ENCODE measurements around the gene NFIC. TPM values are rescaled to one million over a fixed set of nuclear protein-coding genes. Genes with fewer than 3 reads are reported as not detected.
A peak's percentile ranks its signal among the peaks of the same experiment; 100 is the strongest.

Gene NFIC
- total and polyA plus RNA-seq, 4 donors, result 40.4 to 208 (median 49.8) TPM

DNA sequence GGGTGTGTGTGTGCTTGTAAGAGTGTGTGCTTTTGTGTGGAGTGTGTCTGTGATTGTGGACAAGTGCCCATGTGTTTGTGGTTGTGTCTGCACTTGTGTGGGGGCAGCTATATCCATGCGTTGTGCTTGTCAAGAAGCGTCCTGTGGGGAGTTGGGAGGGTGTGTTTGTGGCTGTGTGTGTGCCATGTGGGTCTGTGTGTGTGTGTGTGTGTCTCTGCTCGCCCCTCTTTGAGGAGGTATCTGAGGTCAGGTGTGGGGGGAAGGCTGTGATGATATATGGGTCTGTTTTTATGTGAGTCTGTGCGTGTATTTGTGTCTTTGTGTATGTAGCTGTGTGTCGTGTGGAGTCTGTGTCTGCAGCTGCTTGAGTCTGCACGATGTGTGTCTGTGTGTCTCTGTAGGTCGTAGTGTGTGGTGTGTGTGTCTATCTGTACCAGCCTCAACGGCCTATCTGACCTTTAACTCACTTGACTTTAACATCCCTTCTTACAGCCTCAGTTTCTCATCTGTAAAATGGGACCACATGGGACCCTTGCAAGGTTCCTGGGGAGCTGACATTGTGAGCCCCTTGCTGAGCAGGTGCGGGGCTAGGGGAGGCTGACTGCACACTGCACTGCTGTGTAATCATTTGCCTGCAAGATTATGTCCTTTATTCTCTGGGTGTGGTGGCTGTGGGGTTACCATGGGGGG is 4.0 kb upstream of the NFIC start:
- DNase-seq, result no peak
- peak overlapping the region; percentile 27 to 92 for H3K27ac ChIP-seq (ENCODE audit: low read depth in 1 of 2, low read length in 1 of 2)
- peaks cover 0 to 26% (median 10%) of the 10 kb centered on the region in 5 donors for H3K4me1 ChIP-seq (ENCODE audit: control insufficient read depth in 5 of 5, insufficient read depth in 5 of 5, low read length in 5 of 5)
- H3K9me3 ChIP-seq (ENCODE audit: control insufficient read depth in 4 of 4, insufficient read depth in 3 of 4, low read length in 3 of 4), result no peaks in the 10 kb centered on the region
- H3K9ac ChIP-seq (ENCODE audit: insufficient read depth in 1 of 2, low read length in 2 of 2), result no peak overlapping the region
- peaks cover 0 to 11% (median 0%) of the 10 kb centered on the region in 3 donors for H3K27me3 ChIP-seq (ENCODE audit: control insufficient read depth in 3 of 3, insufficient read depth in 3 of 3, low read length in 2 of 3)
- ATAC-seq (ENCODE audit: insufficient read depth, low FRiP score), result no peak
- TF ChIP-seq, protein P1, sequence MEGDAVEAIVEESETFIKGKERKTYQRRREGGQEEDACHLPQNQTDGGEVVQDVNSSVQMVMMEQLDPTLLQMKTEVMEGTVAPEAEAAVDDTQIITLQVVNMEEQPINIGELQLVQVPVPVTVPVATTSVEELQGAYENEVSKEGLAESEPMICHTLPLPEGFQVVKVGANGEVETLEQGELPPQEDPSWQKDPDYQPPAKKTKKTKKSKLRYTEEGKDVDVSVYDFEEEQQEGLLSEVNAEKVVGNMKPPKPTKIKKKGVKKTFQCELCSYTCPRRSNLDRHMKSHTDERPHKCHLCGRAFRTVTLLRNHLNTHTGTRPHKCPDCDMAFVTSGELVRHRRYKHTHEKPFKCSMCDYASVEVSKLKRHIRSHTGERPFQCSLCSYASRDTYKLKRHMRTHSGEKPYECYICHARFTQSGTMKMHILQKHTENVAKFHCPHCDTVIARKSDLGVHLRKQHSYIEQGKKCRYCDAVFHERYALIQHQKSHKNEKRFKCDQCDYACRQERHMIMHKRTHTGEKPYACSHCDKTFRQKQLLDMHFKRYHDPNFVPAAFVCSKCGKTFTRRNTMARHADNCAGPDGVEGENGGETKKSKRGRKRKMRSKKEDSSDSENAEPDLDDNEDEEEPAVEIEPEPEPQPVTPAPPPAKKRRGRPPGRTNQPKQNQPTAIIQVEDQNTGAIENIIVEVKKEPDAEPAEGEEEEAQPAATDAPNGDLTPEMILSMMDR (IDR thresholded peaks at IDR 0.05; ENCODE audit: control extremely low read depth, extremely low read depth), result no peak
- no peaks in the 10 kb centered on the region for H3K36me3 ChIP-seq (ENCODE audit: control insufficient read depth in 4 of 4, insufficient read depth in 4 of 4, low read length in 4 of 4)
- H3K4me3 ChIP-seq, result no peak overlapping the region
- WGBS, 2 donors, result 70 to 81% methylated on average over 9 of the region's 9 CpGs

DNA sequence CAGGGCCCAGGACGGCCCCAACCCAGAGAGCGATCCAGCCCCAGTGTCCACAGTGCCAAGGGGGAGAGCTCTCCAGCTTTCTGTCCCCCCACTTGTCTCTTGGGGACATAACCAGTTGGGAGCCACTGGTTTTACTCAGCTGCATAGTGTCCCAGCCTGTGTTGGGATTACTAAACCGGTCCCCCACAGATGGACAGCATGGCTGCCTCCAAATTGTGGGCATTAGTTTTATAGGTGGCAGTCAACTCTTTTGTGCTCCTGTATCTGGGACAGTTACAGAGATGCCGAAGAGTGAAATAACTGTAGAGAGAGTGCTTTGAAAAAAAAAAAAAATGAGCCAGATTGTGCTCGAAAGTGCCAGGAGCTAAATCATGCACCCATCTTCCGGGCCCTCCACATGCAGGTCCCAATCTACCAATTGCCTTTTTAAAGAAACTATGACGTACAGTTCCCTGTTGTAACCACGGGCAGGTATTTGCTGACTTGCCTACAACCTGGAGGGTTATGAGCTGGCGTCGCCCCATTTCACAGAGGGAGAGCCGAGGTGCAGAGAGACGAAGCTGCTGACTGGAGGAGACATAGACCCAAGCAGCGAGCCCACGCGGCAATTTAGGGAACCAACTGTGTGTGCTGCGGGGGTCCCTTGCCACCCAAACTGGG is 2.4 kb upstream of the NFIC start:
- no peak for DNase-seq

DNA sequence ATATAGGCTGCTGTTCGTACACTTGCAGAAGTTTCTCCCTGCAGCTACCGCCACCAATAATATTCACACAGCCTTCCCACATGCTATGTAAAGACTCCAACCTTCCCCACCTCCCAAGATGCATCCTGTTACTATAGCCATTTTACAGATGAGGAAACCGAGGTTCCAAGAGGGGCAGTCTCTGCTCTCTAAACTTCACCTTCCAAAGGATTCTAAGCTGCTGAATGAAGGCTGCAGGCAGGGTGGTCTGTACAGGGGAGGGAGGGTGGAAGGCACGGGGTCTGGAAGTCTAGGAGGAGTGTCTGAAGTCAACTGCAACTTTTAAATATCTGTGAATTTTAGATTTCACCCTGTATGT is 1.9 kb upstream of the NFIC start:
- H3K36me3 ChIP-seq (ENCODE audit: control insufficient read depth in 4 of 4, insufficient read depth in 4 of 4, low read length in 4 of 4), result no peaks in the 10 kb centered on the region
- no peak overlapping the region for H3K27ac ChIP-seq (ENCODE audit: low read depth in 1 of 2, low read length in 1 of 2)
- H3K27me3 ChIP-seq (ENCODE audit: control insufficient read depth in 3 of 3, insufficient read depth in 3 of 3, low read length in 2 of 3), result peaks cover 0 to 18% (median 0%) of the 10 kb centered on the region in 3 donors
- no peak overlapping the region for H3K4me3 ChIP-seq
- DNase-seq, result no peak
- H3K4me1 ChIP-seq (ENCODE audit: control insufficient read depth in 5 of 5, insufficient read depth in 5 of 5, low read length in 5 of 5), result peaks cover 0 to 43% (median 16%) of the 10 kb centered on the region in 5 donors
- ATAC-seq (ENCODE audit: insufficient read depth, low FRiP score), result no peak
- H3K9me3 ChIP-seq (ENCODE audit: control insufficient read depth in 4 of 4, insufficient read depth in 3 of 4, low read length in 3 of 4), result no peaks in the 10 kb centered on the region
- H3K9ac ChIP-seq (ENCODE audit: insufficient read depth in 1 of 2, low read length in 2 of 2), result no peak overlapping the region
- TF ChIP-seq, protein P1 (IDR thresholded peaks at IDR 0.05; ENCODE audit: control extremely low read depth, extremely low read depth), result no peak
- 80 to 81% methylated on average over 4 of the region's 4 CpGs for WGBS, 2 donors

More for the DNA sequence above, 2.4 kb upstream of the NFIC start:
- H3K9me3 ChIP-seq (ENCODE audit: control insufficient read depth in 4 of 4, insufficient read depth in 3 of 4, low read length in 3 of 4), result no peaks in the 10 kb centered on the region
- no peak overlapping the region for H3K4me3 ChIP-seq
- no peak for ATAC-seq (ENCODE audit: insufficient read depth, low FRiP score)
- 77% methylated on average over 16 of the region's 16 CpGs for WGBS, 2 donors
- peaks cover 0 to 15% (median 0%) of the 10 kb centered on the region in 3 donors for H3K27me3 ChIP-seq (ENCODE audit: control insufficient read depth in 3 of 3, insufficient read depth in 3 of 3, low read length in 2 of 3)
- peaks cover 0 to 38% (median 14%) of the 10 kb centered on the region in 5 donors for H3K4me1 ChIP-seq (ENCODE audit: control insufficient read depth in 5 of 5, insufficient read depth in 5 of 5, low read length in 5 of 5)
- H3K36me3 ChIP-seq (ENCODE audit: control insufficient read depth in 4 of 4, insufficient read depth in 4 of 4, low read length in 4 of 4), result no peaks in the 10 kb centered on the region
- TF ChIP-seq, protein P1 (IDR thresholded peaks at IDR 0.05; ENCODE audit: control extremely low read depth, extremely low read depth), result no peak
- H3K9ac ChIP-seq (ENCODE audit: insufficient read depth in 1 of 2, low read length in 2 of 2), result no peak overlapping the region
- peak overlapping the region in 1 of 2 donors; percentile 17 for H3K27ac ChIP-seq (ENCODE audit: low read depth in 1 of 2, low read length in 1 of 2)
